Esophagus muscularis mucosa (tissue), 4 donors: ENCODE measurements around the gene ANKRD13C. TPM values are rescaled to one million over a fixed set of nuclear protein-coding genes. Genes with fewer than 3 reads are reported as not detected.

Experiments
- DNase-seq: peaks from one replicate; pipeline ENCODE4 v3.0.0-alpha.2; 2017; ENCODE audit errors: extremely low spot score
- H3K27ac ChIP-seq, 4 donors: fragments of 200-600 bp; sonication (generic); replicated peaks in 1 of 4; 1 replicate in 3 of 4; 2 replicates in 1 of 4; pipeline ENCODE4 v1.5.1; 2016 to 2019; ENCODE audit warnings: mild to moderate bottlenecking in 1 of 4
- H3K27me3 ChIP-seq, 4 donors: fragments of 200-600 bp; sonication (generic); one replicate each; pipeline versions ENCODE4 v1.5.1 to v1.6.0; 2016 to 2019
- H3K36me3 ChIP-seq, 4 donors: fragments of 200-600 bp; sonication (generic); one replicate each; pipeline ENCODE4 v1.5.1; 2016 to 2019
- H3K4me1 ChIP-seq, 4 donors: fragments of 200-600 bp; sonication (generic); one replicate each; pipeline ENCODE4 v1.5.1; 2016 to 2019
- H3K4me3 ChIP-seq, 4 donors: fragments of 200-600 bp; sonication (generic); 1 replicate in 2 of 4; 2 replicates in 2 of 4; pipeline ENCODE4 v1.5.1; 2016 to 2019; ENCODE audit warnings: mild to moderate bottlenecking in 4 of 4, moderate library complexity in 1 of 4
- H3K9me3 ChIP-seq, 4 donors: fragments of 200-600 bp; sonication (generic); 1 replicate in 3 of 4; 2 replicates in 1 of 4; pipeline ENCODE4 v1.5.1; 2016 to 2019
- EP300 ChIP-seq: sonication (generic); formaldehyde crosslinking; IDR thresholded peaks from one replicate; pipeline ENCODE4 v1.6.1; 2017; ENCODE audit warnings: antibody characterized with exemption
- POLR2A ChIP-seq: fragments of 450-650 bp; IDR thresholded peaks from one replicate; pipeline ENCODE4 v1.6.1; 2017; ENCODE audit warnings: antibody characterized with exemption, moderate library complexity, mild to moderate bottlenecking, low read depth
- POLR2AphosphoS5 ChIP-seq, 2 donors: sonication (generic); formaldehyde crosslinking; IDR thresholded peaks; one replicate each; pipeline ENCODE4 v1.6.1; 2017; ENCODE audit warnings: antibody characterized with exemption in 2 of 2
- WGBS: methylation state at CpG from one replicate; pipeline ENCODE4 v1.1.5; 2018; 5-methylcytosine and 5-hydroxymethylcytosine counted together
- intact Hi-C: fragments of 100-400 bp; cut with DNase I; formaldehyde crosslinking; loops from one replicate; pipeline ENCODE4 v1.15.1; 2023
- total RNA-seq, 4 donors: library from RNA; depleted of rRNA; stranded (reverse); fragments of >200 nt; gene quantifications; one replicate each; pipeline versions ENCODE4 v1.1.0 to v1.2.1, GENCODE V29; 2016
- TF ChIP-seq, protein P1 (sequence below), 3 experiments: fragments of 200-600 bp in 2 of 3; fragments of 450-650 bp in 1 of 3; sonication (generic) in 2 of 3; IDR thresholded peaks; one replicate each; pipeline ENCODE4 v1.5.1; 2017 to 2019; ENCODE audit warnings: antibody characterized with exemption in 3 of 3, mild to moderate bottlenecking in 2 of 3, moderate library complexity in 1 of 3

Gene ANKRD13C
- total RNA-seq, 4 donors from 2014 or later, result 23.0 to 30.2 (median 26.5) TPM

- H3K4me1 ChIP-seq, result peaks cover 0 to 11% (median 3%) of the 10 kb centered on the region in 4 donors
- intact Hi-C loops, result no loop called here
- H3K9me3 ChIP-seq, result no peaks in the 10 kb centered on the region
- peaks cover 4 to 21% (median 10%) of the 10 kb centered on the region in 4 donors for H3K36me3 ChIP-seq
- DNase-seq, result no peak
- no peak for TF ChIP-seq EP300
- TF ChIP-seq, protein P1, sequence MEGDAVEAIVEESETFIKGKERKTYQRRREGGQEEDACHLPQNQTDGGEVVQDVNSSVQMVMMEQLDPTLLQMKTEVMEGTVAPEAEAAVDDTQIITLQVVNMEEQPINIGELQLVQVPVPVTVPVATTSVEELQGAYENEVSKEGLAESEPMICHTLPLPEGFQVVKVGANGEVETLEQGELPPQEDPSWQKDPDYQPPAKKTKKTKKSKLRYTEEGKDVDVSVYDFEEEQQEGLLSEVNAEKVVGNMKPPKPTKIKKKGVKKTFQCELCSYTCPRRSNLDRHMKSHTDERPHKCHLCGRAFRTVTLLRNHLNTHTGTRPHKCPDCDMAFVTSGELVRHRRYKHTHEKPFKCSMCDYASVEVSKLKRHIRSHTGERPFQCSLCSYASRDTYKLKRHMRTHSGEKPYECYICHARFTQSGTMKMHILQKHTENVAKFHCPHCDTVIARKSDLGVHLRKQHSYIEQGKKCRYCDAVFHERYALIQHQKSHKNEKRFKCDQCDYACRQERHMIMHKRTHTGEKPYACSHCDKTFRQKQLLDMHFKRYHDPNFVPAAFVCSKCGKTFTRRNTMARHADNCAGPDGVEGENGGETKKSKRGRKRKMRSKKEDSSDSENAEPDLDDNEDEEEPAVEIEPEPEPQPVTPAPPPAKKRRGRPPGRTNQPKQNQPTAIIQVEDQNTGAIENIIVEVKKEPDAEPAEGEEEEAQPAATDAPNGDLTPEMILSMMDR (IDR thresholded peaks at IDR 0.05), result no peak
- no peak for TF ChIP-seq POLR2AphosphoS5 (IDR thresholded peaks at IDR 0.05)
- TF ChIP-seq POLR2A, result no peak
- no peak overlapping the region for H3K4me3 ChIP-seq
- H3K27ac ChIP-seq, result no peak overlapping the region
- no peaks in the 10 kb centered on the region for H3K27me3 ChIP-seq
Observed at GRCh38 chr1:70336050-70336449, 18.5 kb downstream of the ANKRD13C start.

DNA sequence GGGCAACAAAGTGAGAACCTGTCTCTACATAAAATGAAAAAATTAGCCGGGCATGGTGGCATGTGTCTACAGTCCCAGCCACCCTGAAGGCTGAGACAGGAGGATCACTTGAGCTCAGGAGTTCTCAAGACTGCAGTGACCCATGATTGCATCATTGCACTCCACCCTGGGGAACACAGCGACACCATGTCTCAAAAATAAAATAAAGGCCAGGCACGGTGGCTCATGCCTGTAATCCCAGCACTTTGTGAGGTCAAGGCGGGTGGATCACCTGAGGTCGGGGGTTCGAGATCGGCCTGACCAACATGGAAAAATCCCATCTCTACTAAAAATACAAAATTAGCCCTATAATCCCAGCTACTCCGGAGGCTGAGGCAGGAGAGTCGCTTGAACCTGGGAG is 20.1 kb downstream of the ANKRD13C start:
- Histone ChIP-seq H3K9me3 (no peaks in the 10 kb centered on the region), H3K27me3 (no peaks in the 10 kb centered on the region), H3K4me1 (peaks cover 0 to 11% (median 3%) of the 10 kb centered on the region in 4 donors), H3K36me3 (peaks cover 4 to 21% (median 10%) of the 10 kb centered on the region in 4 donors), H3K4me3 (no peak overlapping the region), H3K27ac (no peak overlapping the region)
- WGBS, result 95% methylated on average over 9 of the region's 9 CpGs
- no peak for DNase-seq
- intact Hi-C loops, result no loop called here
- TF ChIP-seq POLR2A (no peak), POLR2AphosphoS5 (IDR thresholded peaks at IDR 0.05) (no peak), EP300 (no peak)
- TF ChIP-seq, protein P1 (IDR thresholded peaks at IDR 0.05), result no peak

- H3K9me3 ChIP-seq, result no peaks in the 10 kb centered on the region
- peaks cover 4 to 16% (median 10%) of the 10 kb centered on the region in 4 donors for H3K36me3 ChIP-seq
- DNase-seq, result no peak
- TF ChIP-seq, protein P1 (IDR thresholded peaks at IDR 0.05), result no peak
- no peak for TF ChIP-seq EP300
- TF ChIP-seq POLR2AphosphoS5 (IDR thresholded peaks at IDR 0.05), result no peak
- TF ChIP-seq POLR2A, result no peak
- no peak overlapping the region for H3K27ac ChIP-seq
- 94% methylated on average over 2 of the region's 2 CpGs for WGBS
- no peaks in the 10 kb centered on the region for H3K27me3 ChIP-seq
- H3K4me1 ChIP-seq, result peaks cover 0 to 11% (median 3%) of the 10 kb centered on the region in 4 donors
- no peak overlapping the region for H3K4me3 ChIP-seq
- intact Hi-C loops, result no loop called here
Observed at GRCh38 chr1:70333245-70333644, 21.3 kb downstream of the ANKRD13C start.

DNA sequence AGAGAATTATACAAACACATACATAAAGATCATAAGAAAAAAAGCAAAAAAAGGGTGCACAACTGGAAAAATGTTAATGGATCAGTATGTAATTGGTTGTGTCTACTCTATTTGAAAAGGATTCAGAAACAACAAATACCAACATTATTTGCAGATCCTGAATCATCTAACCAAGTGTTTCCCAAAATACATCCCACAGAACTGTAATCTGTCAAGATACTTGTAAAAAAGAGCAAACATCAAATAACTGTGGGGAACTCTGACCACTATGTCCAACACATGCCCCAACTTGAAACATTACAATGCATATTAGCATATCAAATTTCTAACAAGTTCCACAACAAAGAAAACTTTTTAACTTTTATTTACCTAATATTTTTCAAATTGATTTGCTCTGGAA is 22.6 kb downstream of the ANKRD13C start:
- Histone ChIP-seq H3K36me3 (peaks cover 4 to 16% (median 6%) of the 10 kb centered on the region in 4 donors), H3K9me3 (no peaks in the 10 kb centered on the region), H3K27me3 (no peaks in the 10 kb centered on the region), H3K4me3 (no peak overlapping the region), H3K27ac (no peak overlapping the region), H3K4me1 (peaks cover 0 to 8% (median 3%) of the 10 kb centered on the region in 4 donors)
- DNase-seq, result no peak
- intact Hi-C loops, result no loop called here
- TF ChIP-seq EP300 (no peak), POLR2AphosphoS5 (IDR thresholded peaks at IDR 0.05) (no peak), POLR2A (no peak)
- TF ChIP-seq, protein P1 (IDR thresholded peaks at IDR 0.05), result no peak
